GM19043 (cell line): ENCODE data around the gene SDHAF1.
"Not testable (repeated sequence)": the region's sequence is repeated elsewhere in the genome, so short reads cannot be mapped to it uniquely, and the experiment has no call there.

Experiments
- ATAC-seq: cut with Tn5 transposase; IDR thresholded peaks from one replicate; pipeline ENCODE4 v1.9.1; 2021; ENCODE audit warnings: low read depth; ENCODE audit not compliant: unreplicated experiment

The SDHAF1 gene

GRCh38 chr19:35995048-35995993 lies at the start of gene SDHAF1:
Gene SDHAF1 (plus strand): TSS chr19:35995188. CDS start chr19:35995275, 87 bp downstream.
- ATAC-seq = peak; percentile 80

GRCh38 chr19:35946203-35946602 lies 48.8 kb upstream of the SDHAF1 start:
- ATAC-seq = no peak

DNA sequence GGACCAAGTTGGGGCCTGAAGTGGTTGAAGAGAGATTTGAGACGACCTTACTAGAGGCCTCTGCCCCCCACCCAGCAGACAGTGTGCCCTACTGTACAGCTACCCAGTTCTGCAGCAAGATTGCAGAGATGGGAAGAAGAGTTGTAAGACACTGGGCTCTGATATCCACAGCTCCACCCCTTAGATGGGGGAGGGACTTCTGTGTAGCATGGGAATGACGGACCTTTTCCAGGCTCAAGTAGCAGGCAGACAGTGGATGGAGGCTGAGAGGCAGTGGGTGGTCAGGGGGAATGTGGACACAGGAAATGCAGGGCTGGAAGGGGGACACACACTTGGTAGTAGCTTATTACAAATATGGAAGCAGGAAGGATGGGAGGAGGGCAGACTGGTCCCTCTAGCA lies 45.9 kb upstream of the SDHAF1 start:
- no peak for ATAC-seq

- no peak for ATAC-seq
Measured at GRCh38 chr19:35955881-35956634, 38.9 kb upstream of the SDHAF1 start.

GRCh38 chr19:35957411-35957810 lies 37.6 kb upstream of the SDHAF1 start:
- ATAC-seq = not testable (repeated sequence)

DNA sequence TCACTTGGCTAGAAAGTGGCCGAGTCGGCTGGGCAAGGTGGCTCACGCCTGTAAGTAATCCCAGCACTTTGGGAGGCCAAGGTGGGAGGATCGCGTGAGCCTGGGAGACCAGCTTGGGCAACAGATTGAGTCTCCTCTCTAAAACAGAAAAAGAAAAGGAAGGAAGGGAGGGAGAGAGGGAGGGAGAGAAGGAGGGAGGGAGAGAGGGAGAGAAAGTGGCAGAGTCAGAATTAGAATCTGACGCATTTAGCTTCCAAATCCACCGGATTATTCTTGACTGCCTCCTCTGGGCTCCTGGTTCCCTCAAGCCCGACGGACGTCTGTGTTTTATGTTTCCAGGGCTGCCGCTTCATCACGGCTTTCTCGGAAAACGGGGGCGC lies 36.3 kb upstream of the SDHAF1 start:
- ATAC-seq = no peak

GRCh38 chr19:35959040-35959967 lies 35.7 kb upstream of the SDHAF1 start:
- no peak for ATAC-seq

GRCh38 chr19:35959968-35960320 lies 35.0 kb upstream of the SDHAF1 start:
- ATAC-seq = no peak

GRCh38 chr19:35960432-35960972 lies 34.5 kb upstream of the SDHAF1 start:
- no peak for ATAC-seq

DNA sequence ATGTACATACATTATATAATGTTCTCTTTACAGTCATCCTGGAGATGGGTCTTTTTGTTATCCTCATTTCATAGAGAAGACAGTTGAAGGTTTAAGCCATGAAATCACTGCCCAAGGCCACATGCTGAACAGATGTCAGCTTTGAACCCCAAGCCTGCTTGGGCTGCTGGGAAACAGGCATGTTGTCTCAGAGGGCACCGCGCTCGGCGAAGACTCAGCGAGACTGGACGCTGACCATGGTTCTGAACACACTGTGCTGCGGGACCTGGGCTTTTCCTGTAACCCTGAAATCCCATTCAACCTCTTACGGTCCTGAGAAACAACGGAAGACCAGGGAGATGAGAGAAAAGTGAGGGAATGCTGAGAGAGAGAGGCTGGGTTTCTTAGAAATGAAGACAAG lies 31.5 kb upstream of the SDHAF1 start:
- no peak for ATAC-seq

- no peak for ATAC-seq
Measured at GRCh38 chr19:35966771-35967170, 28.2 kb upstream of the SDHAF1 start.

DNA sequence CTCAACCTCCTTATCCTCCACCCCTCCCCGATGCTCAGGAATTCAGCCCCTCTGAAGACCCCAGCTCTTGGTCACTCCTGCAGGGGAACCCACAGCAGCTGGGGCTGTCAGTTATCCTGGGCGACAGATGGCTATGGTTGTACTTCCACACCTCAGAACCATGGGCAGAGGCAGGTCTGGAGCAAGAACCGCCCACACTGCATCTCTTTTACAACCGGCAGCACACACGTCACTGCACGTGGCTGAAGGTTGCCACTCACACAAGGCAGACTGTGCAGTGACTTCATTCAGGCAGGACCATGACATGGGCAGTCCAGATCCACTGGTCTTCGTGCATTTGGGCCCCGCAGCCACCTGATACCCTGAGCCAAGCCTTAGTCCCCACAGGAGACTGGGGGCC lies 21.5 kb upstream of the SDHAF1 start:
- no peak for ATAC-seq

DNA sequence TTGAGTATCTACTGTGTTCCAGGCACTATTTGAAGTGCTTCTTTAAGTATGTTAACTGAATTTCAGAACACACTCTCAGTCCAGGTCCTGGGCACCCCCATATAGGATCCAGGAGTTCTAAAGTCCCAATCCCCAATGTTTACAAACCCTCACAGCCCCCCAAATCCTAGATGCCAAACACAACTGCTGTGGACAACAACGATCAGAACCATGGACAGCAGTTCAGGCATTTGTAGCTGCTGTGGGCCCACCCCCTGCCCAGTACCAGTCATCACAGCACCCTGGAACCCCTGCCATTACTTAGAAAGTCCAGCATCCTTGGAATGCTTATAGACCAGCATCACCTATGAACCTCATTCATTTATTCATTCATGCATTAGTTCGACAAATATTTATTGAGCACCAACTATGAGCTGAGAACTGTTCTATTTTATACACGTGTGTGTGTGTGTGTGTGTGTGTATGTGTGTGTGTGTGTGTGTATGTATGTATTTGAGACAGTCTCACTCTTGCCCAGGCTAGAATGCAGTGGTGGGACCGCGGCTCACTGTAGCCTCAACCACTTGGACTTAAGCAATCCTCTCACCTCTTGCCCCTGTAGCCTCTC lies 19.3 kb upstream of the SDHAF1 start:
- no peak for ATAC-seq

GRCh38 chr19:35977446-35978222 lies 17.4 kb upstream of the SDHAF1 start:
- ATAC-seq = no peak

- no peak for ATAC-seq
Measured at GRCh38 chr19:35978271-35978670, 16.7 kb upstream of the SDHAF1 start.

DNA sequence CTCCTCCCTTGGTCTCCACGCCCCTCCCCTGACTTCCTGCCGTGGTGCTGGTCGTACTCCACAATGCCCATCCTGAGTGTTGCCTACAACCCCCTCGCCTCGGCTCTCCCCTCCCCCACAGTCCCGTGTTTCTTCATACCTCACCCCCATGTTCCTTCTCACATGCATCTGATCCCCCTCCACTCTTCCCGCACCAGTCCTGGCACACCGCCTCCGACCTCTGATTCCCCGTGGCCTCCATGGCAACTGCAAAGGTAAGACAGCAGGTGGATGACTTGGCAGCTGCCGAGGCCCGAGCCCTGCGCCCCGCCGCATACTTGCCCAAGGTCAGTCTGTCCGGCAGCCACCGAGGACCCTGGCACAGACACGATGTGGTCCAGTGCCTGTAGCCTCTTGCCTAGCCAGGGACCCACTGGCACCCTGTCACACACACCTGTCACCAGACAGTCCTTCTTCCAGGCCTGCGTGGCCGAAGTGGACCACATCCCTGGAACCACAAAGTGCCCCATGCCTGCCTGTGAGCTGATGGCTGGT lies 16.1 kb upstream of the SDHAF1 start:
- no peak for ATAC-seq

GRCh38 chr19:35980997-35981396 lies 14.0 kb upstream of the SDHAF1 start:
- ATAC-seq = not testable (repeated sequence)

- ATAC-seq = no peak
Measured at GRCh38 chr19:35983177-35983576, 11.8 kb upstream of the SDHAF1 start.

DNA sequence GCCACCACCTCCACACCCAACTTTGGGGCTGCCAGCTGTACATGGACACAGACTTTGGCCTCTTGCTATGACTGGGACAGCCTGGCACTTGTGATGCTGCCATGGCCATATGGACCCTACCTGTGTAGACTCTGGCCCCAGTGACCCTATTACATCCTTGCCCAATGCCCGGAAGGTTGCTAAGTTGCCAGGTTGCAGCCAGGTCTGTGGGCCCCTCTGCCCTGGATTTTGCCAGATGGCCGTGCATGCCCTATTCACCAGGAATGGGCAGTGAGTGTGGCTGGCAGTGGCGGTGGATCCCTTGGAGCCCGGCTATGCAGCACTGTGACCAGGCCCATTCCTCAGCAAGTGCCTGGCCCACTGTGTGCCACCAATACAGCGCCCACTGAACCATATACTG lies 8.9 kb upstream of the SDHAF1 start:
- no peak for ATAC-seq
